Measurements from ENCODE around the gene CENPX.

GRCh38 chr17:81991684-81992305, 30.9 kb downstream of the CENPX start:
- TF ChIP-seq YY1 (IDR thresholded peaks at IDR 0.05; ENCODE audit: low read depth) (no peak), EP300 (IDR thresholded peaks at IDR 0.05; ENCODE audit: borderline replicate concordance) (peak; percentile 29; the same call in 1 of the 2 replicates), MAX (IDR thresholded peaks at IDR 0.05) (peak; percentile 77; the same call in 1 of the 2 replicates)
- TF ChIP-seq, protein P1, sequence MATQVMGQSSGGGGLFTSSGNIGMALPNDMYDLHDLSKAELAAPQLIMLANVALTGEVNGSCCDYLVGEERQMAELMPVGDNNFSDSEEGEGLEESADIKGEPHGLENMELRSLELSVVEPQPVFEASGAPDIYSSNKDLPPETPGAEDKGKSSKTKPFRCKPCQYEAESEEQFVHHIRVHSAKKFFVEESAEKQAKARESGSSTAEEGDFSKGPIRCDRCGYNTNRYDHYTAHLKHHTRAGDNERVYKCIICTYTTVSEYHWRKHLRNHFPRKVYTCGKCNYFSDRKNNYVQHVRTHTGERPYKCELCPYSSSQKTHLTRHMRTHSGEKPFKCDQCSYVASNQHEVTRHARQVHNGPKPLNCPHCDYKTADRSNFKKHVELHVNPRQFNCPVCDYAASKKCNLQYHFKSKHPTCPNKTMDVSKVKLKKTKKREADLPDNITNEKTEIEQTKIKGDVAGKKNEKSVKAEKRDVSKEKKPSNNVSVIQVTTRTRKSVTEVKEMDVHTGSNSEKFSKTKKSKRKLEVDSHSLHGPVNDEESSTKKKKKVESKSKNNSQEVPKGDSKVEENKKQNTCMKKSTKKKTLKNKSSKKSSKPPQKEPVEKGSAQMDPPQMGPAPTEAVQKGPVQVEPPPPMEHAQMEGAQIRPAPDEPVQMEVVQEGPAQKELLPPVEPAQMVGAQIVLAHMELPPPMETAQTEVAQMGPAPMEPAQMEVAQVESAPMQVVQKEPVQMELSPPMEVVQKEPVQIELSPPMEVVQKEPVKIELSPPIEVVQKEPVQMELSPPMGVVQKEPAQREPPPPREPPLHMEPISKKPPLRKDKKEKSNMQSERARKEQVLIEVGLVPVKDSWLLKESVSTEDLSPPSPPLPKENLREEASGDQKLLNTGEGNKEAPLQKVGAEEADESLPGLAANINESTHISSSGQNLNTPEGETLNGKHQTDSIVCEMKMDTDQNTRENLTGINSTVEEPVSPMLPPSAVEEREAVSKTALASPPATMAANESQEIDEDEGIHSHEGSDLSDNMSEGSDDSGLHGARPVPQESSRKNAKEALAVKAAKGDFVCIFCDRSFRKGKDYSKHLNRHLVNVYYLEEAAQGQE (IDR thresholded peaks at IDR 0.05; ENCODE audit: low read depth): no peak
